ENCODE results near the gene DESI1. TPM values are rescaled to one million over a fixed set of nuclear protein-coding genes. Genes with fewer than 3 reads are reported as not detected.
"Not testable (repeated sequence)": the region's sequence is repeated elsewhere in the genome, so short reads cannot be mapped to it uniquely, and the experiment has no call there.

Gene DESI1
- 36.7 TPM for total RNA-seq

GRCh38 chr22:41620589-41621098 lies at the start of gene DESI1:
Gene DESI1, minus strand, starts transcription at chr22:41621043. Its CDS starts 204 bp downstream, at chr22:41620839.
- ATAC-seq, result peak; percentile 30

- no peak for ATAC-seq
Measured at GRCh38 chr22:41668971-41669911, 48.4 kb upstream of the DESI1 start.

GRCh38 chr22:41664951-41665350 lies 44.1 kb upstream of the DESI1 start:
- no peak for ATAC-seq

- ATAC-seq, result no peak
Measured at GRCh38 chr22:41664490-41664889, 43.6 kb upstream of the DESI1 start.

- ATAC-seq, result not testable (repeated sequence)
Measured at GRCh38 chr22:41663594-41663993, 42.8 kb upstream of the DESI1 start.

GRCh38 chr22:41661713-41662112 lies 40.9 kb upstream of the DESI1 start:
- no peak for ATAC-seq

- no peak for ATAC-seq
Measured at GRCh38 chr22:41661088-41661487, 40.2 kb upstream of the DESI1 start.

- no peak for ATAC-seq
Measured at GRCh38 chr22:41660416-41660815, 39.6 kb upstream of the DESI1 start.

GRCh38 chr22:41659941-41660340 lies 39.1 kb upstream of the DESI1 start:
- ATAC-seq, result no peak

- no peak for ATAC-seq
Measured at GRCh38 chr22:41658869-41659268, 38.0 kb upstream of the DESI1 start.

GRCh38 chr22:41657709-41658108 lies 36.9 kb upstream of the DESI1 start:
- ATAC-seq, result no peak

GRCh38 chr22:41656556-41656955 lies 35.7 kb upstream of the DESI1 start:
- ATAC-seq, result no peak

GRCh38 chr22:41654322-41654721 lies 33.5 kb upstream of the DESI1 start:
- ATAC-seq, result no peak

GRCh38 chr22:41650821-41651220 lies 30.0 kb upstream of the DESI1 start:
- no peak for ATAC-seq

GRCh38 chr22:41650229-41650628 lies 29.4 kb upstream of the DESI1 start:
- ATAC-seq, result no peak

GRCh38 chr22:41648432-41648831 lies 27.6 kb upstream of the DESI1 start:
- no peak for ATAC-seq

GRCh38 chr22:41647771-41648170 lies 26.9 kb upstream of the DESI1 start:
- ATAC-seq, result no peak

GRCh38 chr22:41642331-41643110 lies 21.7 kb upstream of the DESI1 start:
- ATAC-seq, result peak; percentile 76

GRCh38 chr22:41641854-41642253 lies 21.0 kb upstream of the DESI1 start:
- no peak for ATAC-seq

GRCh38 chr22:41638748-41639147 lies 17.9 kb upstream of the DESI1 start:
- no peak for ATAC-seq

- no peak for ATAC-seq
Measured at GRCh38 chr22:41638124-41638523, 17.3 kb upstream of the DESI1 start.

- not testable (repeated sequence) for ATAC-seq
Measured at GRCh38 chr22:41637623-41638022, 16.8 kb upstream of the DESI1 start.

- peak; percentile 73 for ATAC-seq
Measured at GRCh38 chr22:41636467-41636866, 15.6 kb upstream of the DESI1 start.

Data from esophagus mucosa (tissue), 1 donor.